GM18519 (cell line): ENCODE results near the gene TRAF5.

Experiments used
- ATAC-seq: cut with Tn5 transposase; IDR thresholded peaks from one replicate; pipeline ENCODE4 v1.9.1; 2021; ENCODE audit warnings: mild to moderate bottlenecking, moderate library complexity; ENCODE audit not compliant: unreplicated experiment, low FRiP score

Gene TRAF5

GRCh38 chr1:211416628-211417323 lies 90.1 kb downstream of the TRAF5 start:
- peak; percentile 39 for ATAC-seq

- no peak for ATAC-seq
These were observed 93.8 kb downstream of the TRAF5 start for GRCh38 chr1:211420389-211420788.

- no peak for ATAC-seq
These were observed 94.3 kb downstream of the TRAF5 start for GRCh38 chr1:211420845-211421454.

- no peak for ATAC-seq
These were observed 97.4 kb downstream of the TRAF5 start for GRCh38 chr1:211424018-211424417.
